Bronchial epithelial cell (primary cell): ENCODE measurements around the gene FURIN. TPM values are rescaled to one million over a fixed set of nuclear protein-coding genes. Genes with fewer than 3 reads are reported as not detected.
A peak's percentile ranks its signal among the peaks of the same experiment; 100 is the strongest.
"Not testable (repeated sequence)": the region's sequence is repeated elsewhere in the genome, so short reads cannot be mapped to it uniquely, and the experiment has no call there.

Experiments
- DNase-seq: peaks from one replicate; pipeline ENCODE4 v3.0.0-alpha.2; 2010; ENCODE audit warnings: low read depth
- FAIRE-seq: peaks from 2 replicates; lab custom pipeline; 2011; peaks lifted over from hg19 to GRCh38; lab: Jason Lieb, UNC
- H3K27me3 ChIP-seq: 2 replicates; pipeline ENCODE4 v1.5.1; 2011; ENCODE audit warnings: low read length; ENCODE audit not compliant: control insufficient read depth, insufficient read depth
- H3K36me3 ChIP-seq: 2 replicates; pipeline ENCODE4 v1.5.1; 2011; ENCODE audit warnings: low read length; ENCODE audit not compliant: control insufficient read depth, insufficient read depth
- H3K4me3 ChIP-seq: 2 replicates; pipeline ENCODE4 v1.5.1; 2011; ENCODE audit warnings: mild to moderate bottlenecking, low read depth, low read length, control low read depth
- CTCF ChIP-seq: IDR thresholded peaks from 2 replicates; pipeline ENCODE4 v1.5.1; 2011; ENCODE audit warnings: mild to moderate bottlenecking, moderate library complexity, low read length, control low read depth, inconsistent platforms; ENCODE audit not compliant: insufficient read depth, severe bottlenecking
- total RNA-seq: library from RNA; depleted of rRNA; stranded (reverse); fragments of >200 nt; gene quantifications from 2 replicates; pipeline ENCODE4 v1.2.1, GENCODE V29; 2014

The FURIN gene
- total RNA-seq, 1 donor from 2014 or later: 32.1 TPM

- peaks cover 4% of the 10 kb centered on the region for H3K36me3 ChIP-seq
- DNase-seq (no peak), FAIRE-seq (no peak)
- no peak for TF ChIP-seq CTCF
- no peaks in the 10 kb centered on the region for H3K27me3 ChIP-seq
- no peak overlapping the region for H3K4me3 ChIP-seq
Measured at GRCh38 chr15:90921887-90922286, 53.5 kb downstream of the FURIN start.

GRCh38 chr15:90922712-90923322 lies 54.4 kb downstream of the FURIN start:
- FAIRE-seq: not testable (repeated sequence)

GRCh38 chr15:90924375-90924774 lies 56.0 kb downstream of the FURIN start:
- Histone ChIP-seq H3K4me3 (no peak overlapping the region), H3K36me3 (peaks cover 2% of the 10 kb centered on the region), H3K27me3 (no peaks in the 10 kb centered on the region)
- FAIRE-seq (no peak), DNase-seq (no peak)
- TF ChIP-seq CTCF: no peak

More at GRCh38 chr15:90922712-90923322, 54.4 kb downstream of the FURIN start:
- not testable (repeated sequence) for H3K36me3 ChIP-seq, H3K4me3 ChIP-seq, H3K27me3 ChIP-seq, DNase-seq

- not testable (repeated sequence) for H3K36me3 ChIP-seq, DNase-seq, FAIRE-seq, H3K4me3 ChIP-seq, H3K27me3 ChIP-seq
Measured at GRCh38 chr15:90926766-90927165, 58.4 kb downstream of the FURIN start.

- not testable (repeated sequence) for FAIRE-seq, H3K36me3 ChIP-seq, DNase-seq, H3K27me3 ChIP-seq, H3K4me3 ChIP-seq
Measured at GRCh38 chr15:90928106-90928505, 59.7 kb downstream of the FURIN start.

- H3K27me3 ChIP-seq: no peaks in the 10 kb centered on the region
- H3K36me3 ChIP-seq: no peaks in the 10 kb centered on the region
- FAIRE-seq (no peak), DNase-seq (peak; percentile 8)
- peak overlapping the region; percentile 54 for H3K4me3 ChIP-seq
- TF ChIP-seq CTCF: no peak
Measured at GRCh38 chr15:90929246-90930019, 61.0 kb downstream of the FURIN start.

GRCh38 chr15:90930861-90931574 lies 62.6 kb downstream of the FURIN start:
- no peak for TF ChIP-seq CTCF
- Histone ChIP-seq H3K27me3 (no peaks in the 10 kb centered on the region), H3K36me3 (no peaks in the 10 kb centered on the region), H3K4me3 (no peak overlapping the region)
- no peak for FAIRE-seq
- no peak for DNase-seq
